Activated T-helper 1 cell treated with anti-CD3 and anti-CD28 coated beads, Interleukin-12 subunit alpha, Interleukin-12 subunit beta, Interleukin-2, Interleukin-4 antibody, amounts not matched to agents 30 ng/mL and 10 ng/mL and 1 ng/mL, durations not matched to agents 14 hours and 24 hours and 36 hours (primary cell): ENCODE data around the gene PLA2G4A. TPM values are rescaled to one million over a fixed set of nuclear protein-coding genes. Genes with fewer than 3 reads are reported as not detected.

Experiments
- DNase-seq: peaks from one replicate; pipeline ENCODE4 v3.0.0; 2021; ENCODE audit warnings: low spot score
- H3K27ac Mint-ChIP-seq: one replicate; pipeline ENCODE4 v1.8.0; 2021; ENCODE audit warnings: mild to moderate bottlenecking, mixed read lengths
- H3K27me3 Mint-ChIP-seq: one replicate; pipeline ENCODE4 v1.8.0; 2022; ENCODE audit warnings: mild to moderate bottlenecking, moderate library complexity, mixed read lengths; ENCODE audit not compliant: insufficient read depth
- H3K36me3 Mint-ChIP-seq: one replicate; pipeline ENCODE4 v1.8.0; 2021; ENCODE audit warnings: low read depth, mixed read lengths
- H3K4me1 Mint-ChIP-seq: one replicate; pipeline ENCODE4 v1.8.0; 2021; ENCODE audit warnings: low read depth, mixed read lengths
- H3K4me3 Mint-ChIP-seq: one replicate; pipeline ENCODE4 v1.8.0; 2021; ENCODE audit warnings: mild to moderate bottlenecking, moderate library complexity, mixed read lengths
- H3K9me3 Mint-ChIP-seq: one replicate; pipeline ENCODE4 v1.8.0; 2021; ENCODE audit warnings: mixed read lengths
- intact Hi-C: fragments of 100-400 bp; cut with micrococcal nuclease; formaldehyde crosslinking; loops from one replicate; pipeline ENCODE4 v1.15.1; 2024
- total RNA-seq: library from RNA; stranded (reverse); gene quantifications from 2 replicates; pipeline ENCODE4 v1.2.3, GENCODE V29; 2022

The PLA2G4A gene
- total RNA-seq, 1 donor from 2014 or later: 0.21 TPM

DNA sequence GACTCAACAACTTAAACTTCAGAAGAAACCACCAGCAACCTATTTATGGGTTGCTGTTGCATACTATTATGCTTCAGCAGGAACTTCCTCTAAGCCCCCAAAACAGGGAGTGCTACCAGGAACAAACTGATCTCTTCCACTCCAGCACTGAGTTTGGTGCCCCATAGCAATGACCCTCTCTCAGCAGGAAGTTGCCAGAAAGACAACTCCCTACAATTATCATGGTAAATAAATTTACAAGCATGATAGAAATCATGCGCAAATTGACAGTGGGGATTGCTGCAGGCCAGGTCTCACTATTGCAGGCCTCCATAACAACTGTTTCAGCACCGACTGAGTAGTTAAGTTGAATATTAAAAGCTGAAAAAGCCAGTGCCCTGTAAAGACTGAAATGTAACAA lies 180.6 kb downstream of the PLA2G4A start:
- no peak for DNase-seq
- Mint-ChIP-seq H3K4me1 (no peaks in the 10 kb centered on the region), H3K27me3 (no peaks in the 10 kb centered on the region), H3K4me3 (no peak overlapping the region), H3K36me3 (no peaks in the 10 kb centered on the region), H3K9me3 (peaks cover 11% of the 10 kb centered on the region), H3K27ac (no peak overlapping the region)
- intact Hi-C loops: no loop called here

DNA sequence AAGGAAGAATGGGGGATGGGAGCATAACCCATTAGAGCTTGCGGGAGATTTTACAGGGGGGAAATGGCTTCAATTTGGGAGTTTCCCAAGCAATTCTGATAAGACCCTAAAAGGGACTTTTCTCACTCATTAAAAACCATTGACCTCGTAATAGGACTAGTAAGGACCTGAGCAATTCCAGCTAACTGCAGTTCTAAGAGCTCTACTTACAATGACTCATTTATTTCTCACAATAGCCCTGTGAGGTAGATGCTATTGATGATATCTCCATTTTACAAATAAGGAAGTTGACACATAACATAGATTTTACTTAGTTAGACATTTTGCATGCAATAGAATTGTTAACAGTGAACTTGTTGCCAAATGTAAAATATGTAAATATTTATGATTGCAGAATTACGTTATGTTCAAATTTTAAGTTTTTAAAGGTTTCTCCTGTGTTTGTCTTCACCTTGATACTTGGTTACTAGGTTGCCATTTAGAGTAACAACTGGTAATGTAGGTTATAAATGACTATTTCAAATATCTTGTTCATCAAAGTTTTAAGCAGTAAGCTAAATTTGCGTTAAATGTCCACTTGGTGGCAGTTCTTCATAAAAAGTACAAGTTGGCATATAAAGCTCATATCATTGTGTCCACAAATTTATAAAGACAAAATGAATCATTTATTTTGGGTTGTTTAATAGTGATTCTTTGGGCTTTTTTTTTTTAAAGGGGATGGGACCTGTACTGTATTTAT lies 182.0 kb downstream of the PLA2G4A start:
- Mint-ChIP-seq H3K27me3 (no peaks in the 10 kb centered on the region), H3K9me3 (peaks cover 11% of the 10 kb centered on the region), H3K4me1 (no peaks in the 10 kb centered on the region), H3K4me3 (no peak overlapping the region), H3K27ac (no peak overlapping the region), H3K36me3 (no peaks in the 10 kb centered on the region)
- DNase-seq: no peak
- intact Hi-C loops: no loop called here

GRCh38 chr1:187013582-187014200 lies 184.9 kb downstream of the PLA2G4A start:
- Mint-ChIP-seq H3K4me3 (no peak overlapping the region), H3K36me3 (no peaks in the 10 kb centered on the region), H3K27ac (no peak overlapping the region), H3K9me3 (peaks cover 7% of the 10 kb centered on the region), H3K4me1 (no peaks in the 10 kb centered on the region), H3K27me3 (no peaks in the 10 kb centered on the region)
- intact Hi-C loops: no loop called here
- no peak for DNase-seq

- Mint-ChIP-seq H3K27ac (no peak overlapping the region), H3K4me1 (no peaks in the 10 kb centered on the region), H3K4me3 (no peak overlapping the region), H3K9me3 (no peaks in the 10 kb centered on the region), H3K27me3 (no peaks in the 10 kb centered on the region), H3K36me3 (no peaks in the 10 kb centered on the region)
- intact Hi-C loops: no loop called here
- no peak for DNase-seq
Measured at GRCh38 chr1:187018291-187018690, 189.5 kb downstream of the PLA2G4A start.

DNA sequence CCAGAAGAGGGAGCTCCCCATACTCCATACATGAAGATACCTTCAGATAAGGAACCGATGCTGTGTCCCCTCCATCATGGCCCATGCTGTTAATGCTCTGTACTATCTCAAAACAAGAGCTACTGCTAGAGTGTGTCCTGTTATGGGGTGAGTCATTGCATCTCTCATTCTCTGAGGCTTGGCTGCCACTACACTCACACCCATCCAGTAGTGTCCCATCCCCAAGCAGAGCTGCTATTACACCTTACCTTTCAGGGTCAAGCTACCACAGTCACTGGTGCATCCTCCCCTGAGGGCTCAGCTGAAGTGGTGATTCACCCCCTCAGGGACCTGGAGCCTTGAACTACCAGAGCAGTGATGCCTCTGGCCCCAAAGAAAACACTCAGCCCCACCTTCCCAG lies 198.5 kb downstream of the PLA2G4A start:
- Mint-ChIP-seq H3K27ac (no peak overlapping the region), H3K36me3 (no peaks in the 10 kb centered on the region), H3K27me3 (no peaks in the 10 kb centered on the region), H3K4me1 (no peaks in the 10 kb centered on the region), H3K9me3 (peaks cover 4% of the 10 kb centered on the region), H3K4me3 (no peak overlapping the region)
- intact Hi-C loops: no loop called here
- no peak for DNase-seq

- Mint-ChIP-seq H3K27me3 (no peaks in the 10 kb centered on the region), H3K4me3 (no peak overlapping the region), H3K36me3 (no peaks in the 10 kb centered on the region), H3K9me3 (peaks cover 4% of the 10 kb centered on the region), H3K27ac (no peak overlapping the region), H3K4me1 (no peaks in the 10 kb centered on the region)
- no peak for DNase-seq
- intact Hi-C loops: no loop called here
Measured at GRCh38 chr1:187032316-187032981, 203.7 kb downstream of the PLA2G4A start.

- H3K27me3 Mint-ChIP-seq: no peaks in the 10 kb centered on the region
- H3K4me1 Mint-ChIP-seq: no peaks in the 10 kb centered on the region
- no peaks in the 10 kb centered on the region for H3K36me3 Mint-ChIP-seq
- H3K4me3 Mint-ChIP-seq: no peak overlapping the region
- H3K27ac Mint-ChIP-seq: no peak overlapping the region
- peaks cover 4% of the 10 kb centered on the region for H3K9me3 Mint-ChIP-seq
- no peak for DNase-seq
- intact Hi-C loops: no loop called here
Measured at GRCh38 chr1:187032982-187033692, 204.4 kb downstream of the PLA2G4A start.

DNA sequence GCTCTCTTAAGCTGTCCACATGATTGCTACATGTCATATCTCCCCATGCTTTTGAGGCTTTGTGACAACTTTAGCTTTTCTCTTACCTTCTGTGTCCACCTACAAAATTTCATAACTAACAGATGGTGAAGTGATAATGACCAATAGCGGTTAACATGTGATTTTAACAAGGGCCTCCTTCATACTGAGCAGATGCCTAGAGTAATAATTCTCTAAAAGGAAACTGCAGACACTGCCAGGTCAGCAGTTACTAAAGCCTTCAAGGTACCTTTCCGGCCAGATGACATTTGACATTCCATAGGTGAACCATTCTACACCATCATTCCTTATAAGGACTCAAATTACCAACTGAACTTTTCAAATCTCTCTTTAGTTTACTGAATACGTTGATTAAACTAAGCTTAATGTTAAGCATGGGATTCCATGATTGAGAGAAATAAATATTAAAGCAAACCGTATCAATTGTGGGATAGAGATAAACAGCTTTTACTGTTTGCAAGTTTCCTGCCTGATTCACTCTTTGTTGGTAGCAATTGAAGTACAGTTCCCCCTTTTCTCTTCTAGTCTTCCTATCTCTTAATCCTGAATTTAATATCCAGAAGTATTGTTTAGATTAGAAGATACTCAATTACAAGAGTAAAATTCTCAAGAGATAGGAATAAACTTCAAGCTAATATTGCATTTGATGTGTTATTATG lies 205.1 kb downstream of the PLA2G4A start:
- no peaks in the 10 kb centered on the region for H3K4me1 Mint-ChIP-seq
- no peaks in the 10 kb centered on the region for H3K9me3 Mint-ChIP-seq
- no peaks in the 10 kb centered on the region for H3K27me3 Mint-ChIP-seq
- H3K36me3 Mint-ChIP-seq: no peaks in the 10 kb centered on the region
- H3K4me3 Mint-ChIP-seq: no peak overlapping the region
- intact Hi-C loops: no loop called here
- H3K27ac Mint-ChIP-seq: no peak overlapping the region
- no peak for DNase-seq

- DNase-seq: no peak
- no peaks in the 10 kb centered on the region for H3K27me3 Mint-ChIP-seq
- no peaks in the 10 kb centered on the region for H3K4me1 Mint-ChIP-seq
- H3K36me3 Mint-ChIP-seq: no peaks in the 10 kb centered on the region
- H3K9me3 Mint-ChIP-seq: no peaks in the 10 kb centered on the region
- no peak overlapping the region for H3K4me3 Mint-ChIP-seq
- intact Hi-C loops: no loop called here
- no peak overlapping the region for H3K27ac Mint-ChIP-seq
Measured at GRCh38 chr1:187034501-187034900, 205.8 kb downstream of the PLA2G4A start.

- Mint-ChIP-seq H3K4me1 (no peaks in the 10 kb centered on the region), H3K36me3 (no peaks in the 10 kb centered on the region), H3K27ac (no peak overlapping the region), H3K4me3 (no peak overlapping the region), H3K9me3 (no peaks in the 10 kb centered on the region), H3K27me3 (no peaks in the 10 kb centered on the region)
- no peak for DNase-seq
- intact Hi-C loops: no loop called here
Measured at GRCh38 chr1:187037973-187038553, 209.3 kb downstream of the PLA2G4A start.
